Gastroesophageal sphincter (tissue), 3 donors: ENCODE measurements around the gene PNLIPRP3.

ENCODE experiments used
- CTCF ChIP-seq, 4 experiments: fragments of 200-600 bp in 2 of 4; fragments of 450-650 bp in 2 of 4; sonication (generic) in 1 of 4; IDR thresholded peaks; one replicate each; pipeline ENCODE4 v1.5.1; 2017 to 2019; ENCODE audit warnings: antibody characterized with exemption in 4 of 4, mild to moderate bottlenecking in 2 of 4, moderate library complexity in 2 of 4
- POLR2A ChIP-seq, 2 donors: fragments of 450-650 bp; IDR thresholded peaks; one replicate each; pipeline ENCODE4 v1.6.1; 2017; ENCODE audit warnings: antibody characterized with exemption in 2 of 2, mild to moderate bottlenecking in 2 of 2, moderate library complexity in 1 of 2
- POLR2AphosphoS5 ChIP-seq: sonication (generic); formaldehyde crosslinking; IDR thresholded peaks from one replicate; pipeline ENCODE4 v1.6.1; 2017; ENCODE audit warnings: antibody characterized with exemption

- no peak for TF ChIP-seq POLR2AphosphoS5
- no peak for TF ChIP-seq CTCF (IDR thresholded peaks at IDR 0.05)
- TF ChIP-seq POLR2A (IDR thresholded peaks at IDR 0.05) = no peak
These were observed 43.2 kb downstream of the PNLIPRP3 start for GRCh38 chr10:116470768-116471415.
